ENCODE results near the gene CCDC57. TPM values are rescaled to one million over a fixed set of nuclear protein-coding genes. Genes with fewer than 3 reads are reported as not detected.

The CCDC57 gene
- total RNA-seq, 2 donors from 2014 or later = 11.9 to 17.2 TPM

DNA sequence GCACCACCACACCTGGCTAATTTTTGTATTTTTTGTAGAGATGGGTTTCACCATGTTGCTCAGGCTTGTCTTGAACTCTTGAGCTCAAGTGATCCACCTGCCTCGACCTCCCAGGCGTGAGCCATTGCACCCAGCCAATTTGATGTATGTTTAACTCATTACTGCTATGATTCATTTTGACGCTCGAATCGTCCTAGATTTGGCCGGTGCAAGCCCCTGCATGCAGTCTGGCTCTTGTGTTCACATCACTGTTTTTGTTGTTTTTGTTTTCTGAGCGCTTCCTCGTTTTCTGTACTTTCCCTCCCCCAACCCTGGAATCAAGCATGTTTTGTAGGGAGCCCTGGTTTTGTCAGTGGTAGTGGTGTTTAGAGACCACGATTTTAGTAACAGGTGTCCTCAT, 139.2 kb downstream of the CCDC57 start:
- intact Hi-C loops (cut with DNase I) = no loop called here
- no peak for ATAC-seq
- no peak for DNase-seq

DNA sequence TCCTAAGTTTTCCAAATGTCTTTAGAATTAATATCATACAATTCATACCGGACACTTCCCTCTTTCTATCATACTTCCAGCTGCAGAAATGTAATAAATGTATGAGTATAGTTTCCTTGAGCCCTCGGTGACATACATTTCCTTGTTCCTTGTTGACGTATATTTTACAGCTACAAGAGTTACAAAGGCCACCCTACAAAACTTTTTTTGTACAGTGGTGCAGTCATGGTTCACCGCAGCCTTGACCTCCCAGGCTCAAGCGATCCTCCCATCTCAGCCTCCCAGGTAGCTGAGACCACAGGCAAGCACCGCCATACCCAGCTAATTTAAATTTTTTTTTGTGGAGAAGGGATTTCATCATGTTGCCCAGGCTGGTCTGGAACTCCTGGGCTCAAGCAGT, 139.8 kb downstream of the CCDC57 start:
- intact Hi-C loops (cut with DNase I) = no loop called here
- DNase-seq = no peak
- no peak for ATAC-seq

GRCh38 chr17:82070611-82071010, 142.0 kb downstream of the CCDC57 start:
- intact Hi-C loops (cut with DNase I) = no loop called here
- ATAC-seq (no peak), DNase-seq (no peak)

- intact Hi-C loops (cut with DNase I) = no loop called here
- peak; percentile 80 to 84 for ATAC-seq
Observed at GRCh38 chr17:82065638-82066303, 146.9 kb downstream of the CCDC57 start, which contains the start of gene DUS1L. DUS1L (minus strand) TSS chr17:82065804; CDS start chr17:82065059, 745 bp downstream.

GRCh38 chr17:82065193-82065637, 147.4 kb downstream of the CCDC57 start:
- DNase-seq (no peak), ATAC-seq (peak; percentile 12 to 36)
- intact Hi-C loops (cut with DNase I) = no loop called here

More at GRCh38 chr17:82065638-82066303, 146.9 kb downstream of the CCDC57 start, which contains the start of gene DUS1L:
- peak; percentile 71 for DNase-seq

- no peak for DNase-seq
- intact Hi-C loops (cut with DNase I) = no loop called here
- ATAC-seq = peak in 1 of 2 donors; percentile 2
Observed at GRCh38 chr17:82064433-82065192, 148.0 kb downstream of the CCDC57 start.

GRCh38 chr17:82063424-82064415, 148.9 kb downstream of the CCDC57 start:
- intact Hi-C loops (cut with DNase I) = no loop called here
- ATAC-seq (no peak), DNase-seq (peak; percentile 17)

GRCh38 chr17:82062984-82063368, 149.7 kb downstream of the CCDC57 start:
- intact Hi-C loops (cut with DNase I) = no loop called here
- ATAC-seq (no peak), DNase-seq (peak; percentile 16)

DNA sequence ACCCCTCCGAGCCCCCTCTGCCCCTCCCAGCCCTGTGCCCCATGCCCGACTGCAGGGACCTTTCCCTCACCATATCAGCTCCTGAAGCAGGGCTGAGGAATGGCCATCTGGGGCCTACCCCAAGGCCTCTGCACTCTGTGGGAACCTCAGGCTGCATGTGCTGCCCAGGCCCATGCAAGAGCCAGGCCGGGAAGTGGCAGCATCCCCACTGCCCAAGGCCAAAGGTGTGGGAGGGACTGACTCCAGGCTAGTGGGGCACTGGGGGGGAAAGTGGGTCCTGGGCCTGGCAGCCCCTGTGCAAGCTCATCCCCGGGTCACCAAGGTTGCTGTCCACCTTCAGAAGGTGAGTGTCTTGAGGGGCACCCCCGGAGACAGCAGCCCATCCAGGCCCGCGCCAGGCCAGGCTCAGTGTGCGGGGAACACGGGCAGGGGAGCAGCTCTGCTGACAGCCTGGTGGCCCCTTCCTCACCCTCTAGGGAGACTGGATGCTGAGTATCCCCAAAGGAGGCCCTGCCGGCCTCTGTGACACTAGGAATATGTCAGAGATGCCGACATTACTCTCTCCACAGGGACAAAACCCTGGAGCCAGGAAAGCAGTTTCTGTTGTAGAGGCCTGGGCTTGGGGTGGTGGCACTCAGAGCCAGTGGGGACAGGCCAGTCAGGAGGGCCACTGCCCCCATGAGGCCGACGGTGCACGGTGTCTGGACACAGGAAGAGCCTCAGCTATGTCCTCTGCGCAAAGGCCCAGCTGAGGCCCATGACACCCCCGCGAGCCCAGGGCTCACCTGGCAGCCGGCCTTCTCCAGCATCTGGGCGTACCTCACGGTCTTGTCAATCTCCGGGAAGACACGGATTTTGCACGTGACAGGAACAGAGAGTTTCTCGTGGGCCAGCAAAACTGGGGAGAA, 150.3 kb downstream of the CCDC57 start:
- no peak for ATAC-seq
- DNase-seq = peak; percentile 18
- intact Hi-C loops (cut with DNase I) = no loop called here

GRCh38 chr17:82061047-82061925, 151.4 kb downstream of the CCDC57 start:
- DNase-seq (peak; percentile 15), ATAC-seq (no peak)
- intact Hi-C loops (cut with DNase I) = no loop called here

DNA sequence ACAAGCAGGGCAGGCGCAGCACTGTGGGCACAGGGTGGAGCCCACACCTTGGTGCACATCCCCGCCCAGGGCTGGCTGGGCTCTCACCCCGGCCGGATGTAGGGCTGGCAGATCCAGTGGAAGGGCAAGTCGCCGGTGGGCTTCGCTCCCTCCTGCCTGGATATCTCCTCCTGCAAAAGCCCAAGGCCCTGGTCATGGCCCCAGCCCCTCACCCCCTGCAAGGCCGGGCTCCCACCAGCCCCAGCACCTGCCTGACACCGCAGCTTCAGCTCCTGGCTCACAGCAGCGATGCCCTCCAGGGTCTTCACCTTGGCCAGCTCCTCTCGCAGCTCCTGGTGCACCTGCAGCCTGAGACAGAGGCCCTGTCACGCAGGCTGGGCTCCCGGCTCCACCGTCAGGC, 152.0 kb downstream of the CCDC57 start:
- peak; percentile 21 for DNase-seq
- intact Hi-C loops (cut with DNase I) = no loop called here
- ATAC-seq = no peak

- ATAC-seq = no peak
- peak; percentile 19 for DNase-seq
- intact Hi-C loops (cut with DNase I) = no loop called here
Observed at GRCh38 chr17:82060001-82060380, 152.7 kb downstream of the CCDC57 start.

GRCh38 chr17:82059272-82060000, 153.2 kb downstream of the CCDC57 start:
- DNase-seq = peak; percentile 16
- intact Hi-C loops (cut with DNase I) = no loop called here
- no peak for ATAC-seq

- ATAC-seq (no peak), DNase-seq (peak; percentile 12)
- intact Hi-C loops (cut with DNase I) = no loop called here
Observed at GRCh38 chr17:82058855-82059249, 153.8 kb downstream of the CCDC57 start.

GRCh38 chr17:82058230-82058854, 154.3 kb downstream of the CCDC57 start:
- intact Hi-C loops (cut with DNase I) = no loop called here
- peak; percentile 16 for DNase-seq

More at GRCh38 chr17:82058230-82058854, 154.3 kb downstream of the CCDC57 start:
- ATAC-seq = no peak
